HG03565 (cell line): ENCODE measurements around the gene MCF2L2.

ENCODE experiments used
- ATAC-seq: cut with Tn5 transposase; IDR thresholded peaks from one replicate; pipeline ENCODE4 v1.9.1; 2021; ENCODE audit warnings: mild to moderate bottlenecking, moderate library complexity; ENCODE audit not compliant: unreplicated experiment

The MCF2L2 gene

DNA sequence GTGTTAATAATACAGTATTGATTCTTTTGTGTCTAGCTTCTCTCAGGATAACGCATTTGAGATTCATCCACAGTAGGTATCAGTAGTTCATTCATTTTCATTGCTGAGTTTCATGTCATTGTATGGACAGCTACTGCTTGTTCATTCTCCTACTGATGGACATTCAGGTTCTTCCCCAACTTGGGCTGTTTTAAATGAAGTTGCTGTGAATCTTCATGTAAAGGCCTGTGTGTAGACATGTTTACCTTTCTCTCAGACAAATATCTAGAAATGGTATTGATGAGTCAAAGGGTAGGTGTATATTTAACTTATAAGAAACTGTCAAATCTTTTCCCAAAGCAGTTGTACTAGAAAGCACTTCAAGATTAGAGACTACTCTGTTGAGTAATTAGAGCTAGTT is 26.7 kb downstream of the MCF2L2 start:
- no peak for ATAC-seq

- no peak for ATAC-seq
Observed at GRCh38 chr3:183400352-183400751, 28.1 kb downstream of the MCF2L2 start.

DNA sequence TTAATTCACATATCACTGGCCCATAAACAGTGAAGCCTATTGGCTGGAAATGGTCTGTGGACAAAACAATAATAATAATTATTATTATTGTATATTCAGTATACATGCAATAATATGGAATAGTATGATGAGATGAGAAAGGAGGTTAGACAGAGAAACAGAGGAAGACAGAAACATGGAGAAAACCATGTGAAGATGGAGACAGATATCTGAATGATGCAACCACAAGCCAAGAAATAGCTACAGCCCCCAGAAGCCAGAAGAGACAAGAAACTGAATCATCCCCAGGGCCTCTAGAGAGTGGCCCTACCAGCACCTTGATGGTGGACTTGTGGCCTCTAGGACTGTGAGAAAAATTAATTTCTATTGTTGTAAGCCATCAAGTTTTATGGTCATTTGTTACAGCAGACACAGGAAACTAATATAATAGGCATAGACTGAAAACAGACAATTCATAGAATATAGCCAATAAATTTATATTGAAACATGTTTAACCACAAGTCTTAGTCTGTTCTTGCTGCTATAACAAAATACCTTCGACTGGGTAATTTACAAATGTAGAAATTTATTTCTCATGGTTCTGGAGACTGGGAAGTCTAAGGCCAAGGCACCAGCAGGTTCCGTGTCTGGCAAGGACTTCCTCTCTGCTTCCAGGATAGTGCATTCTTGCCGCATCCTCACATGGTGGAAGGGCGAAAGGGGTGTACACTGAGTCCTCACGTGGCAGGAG is 31.6 kb downstream of the MCF2L2 start:
- ATAC-seq, result no peak

GRCh38 chr3:183394150-183394549 is 34.3 kb downstream of the MCF2L2 start:
- no peak for ATAC-seq

- no peak for ATAC-seq
Observed at GRCh38 chr3:183393625-183394024, 34.8 kb downstream of the MCF2L2 start.

DNA sequence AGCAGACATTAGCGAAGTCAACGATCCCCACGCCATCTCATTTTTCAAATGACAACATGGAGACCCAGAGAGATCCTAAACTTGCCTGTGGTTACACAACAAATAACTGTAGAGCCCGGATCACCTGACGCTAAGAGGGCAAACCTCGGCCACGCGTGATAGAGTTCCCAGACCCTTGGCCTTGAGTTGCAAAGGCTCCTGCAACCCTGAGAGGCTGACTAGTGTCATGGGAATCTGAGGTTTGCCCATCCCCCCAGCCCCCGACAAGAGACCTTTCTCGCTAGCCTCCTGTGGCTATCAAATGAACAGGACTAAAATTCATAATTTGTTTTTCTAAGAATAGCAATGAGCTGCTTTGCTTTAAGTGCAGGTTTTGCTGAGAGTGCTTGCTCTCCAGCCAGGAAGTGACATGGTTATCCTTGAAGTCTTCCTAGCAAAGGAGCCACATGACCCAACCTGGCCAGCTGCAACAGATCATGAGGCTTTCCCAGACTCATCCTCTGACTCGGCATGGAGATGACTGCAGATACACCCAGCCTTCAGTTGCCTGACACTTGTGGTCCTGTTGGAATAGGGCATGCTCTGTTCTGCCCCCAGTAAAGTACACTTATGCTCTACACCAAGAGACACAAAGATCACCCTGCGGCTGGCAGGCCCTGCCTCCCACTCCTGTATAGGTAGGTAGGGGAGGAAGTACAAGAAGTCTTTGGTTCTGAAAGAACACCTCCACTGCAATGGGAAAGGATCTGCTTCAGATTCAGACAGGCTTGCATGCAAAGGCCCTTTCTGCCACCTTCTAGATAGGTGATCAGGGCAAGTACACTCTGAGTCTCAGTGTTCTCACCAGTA is 36.0 kb downstream of the MCF2L2 start:
- no peak for ATAC-seq

- no peak for ATAC-seq
Observed at GRCh38 chr3:183391460-183391859, 37.0 kb downstream of the MCF2L2 start.

- no peak for ATAC-seq
Observed at GRCh38 chr3:183390844-183391243, 37.6 kb downstream of the MCF2L2 start.

- ATAC-seq, result no peak
Observed at GRCh38 chr3:183388213-183388895, 40.1 kb downstream of the MCF2L2 start.

GRCh38 chr3:183387797-183388196 is 40.6 kb downstream of the MCF2L2 start:
- no peak for ATAC-seq

DNA sequence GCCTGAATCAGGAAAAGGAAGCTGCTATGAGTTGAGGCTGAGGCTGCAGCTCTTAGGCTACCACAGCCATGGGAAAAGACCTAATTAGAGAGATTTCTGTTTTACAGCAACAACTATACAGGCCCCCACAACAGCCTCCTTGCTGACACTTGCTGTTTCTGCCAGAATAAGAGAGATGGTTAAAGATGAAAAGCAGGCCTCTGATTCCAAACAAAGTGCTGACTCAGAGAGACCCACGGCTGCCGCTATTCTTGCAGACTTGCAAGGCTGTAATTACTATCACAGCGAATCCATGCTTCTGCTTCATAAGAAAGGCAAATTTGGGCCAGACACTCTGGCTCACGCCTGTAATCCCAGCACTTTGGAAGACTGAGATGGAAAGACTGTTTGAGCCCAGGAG is 41.8 kb downstream of the MCF2L2 start:
- ATAC-seq, result no peak

GRCh38 chr3:183385698-183386613 is 42.5 kb downstream of the MCF2L2 start:
- peak; percentile 67 for ATAC-seq

- no peak for ATAC-seq
Observed at GRCh38 chr3:183381673-183382072, 46.7 kb downstream of the MCF2L2 start.

DNA sequence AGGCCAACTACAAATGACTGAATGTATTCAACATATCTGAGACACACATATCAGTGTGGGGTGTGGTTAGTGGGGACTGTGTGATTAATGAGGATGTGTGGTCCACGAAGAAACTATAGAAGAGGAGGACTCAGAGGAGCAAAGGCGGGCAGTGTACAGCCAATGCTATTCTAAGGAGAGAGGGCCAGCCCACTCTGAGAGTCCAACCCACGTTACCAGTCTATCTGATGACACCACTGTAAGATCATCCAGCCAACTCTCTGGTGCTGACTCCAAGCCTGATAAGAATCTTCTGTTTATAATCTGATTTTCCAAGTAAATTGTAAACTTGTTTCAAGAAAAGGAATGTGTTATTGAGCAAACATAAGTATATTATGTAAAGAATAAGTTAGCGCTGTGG is 47.2 kb downstream of the MCF2L2 start:
- no peak for ATAC-seq

DNA sequence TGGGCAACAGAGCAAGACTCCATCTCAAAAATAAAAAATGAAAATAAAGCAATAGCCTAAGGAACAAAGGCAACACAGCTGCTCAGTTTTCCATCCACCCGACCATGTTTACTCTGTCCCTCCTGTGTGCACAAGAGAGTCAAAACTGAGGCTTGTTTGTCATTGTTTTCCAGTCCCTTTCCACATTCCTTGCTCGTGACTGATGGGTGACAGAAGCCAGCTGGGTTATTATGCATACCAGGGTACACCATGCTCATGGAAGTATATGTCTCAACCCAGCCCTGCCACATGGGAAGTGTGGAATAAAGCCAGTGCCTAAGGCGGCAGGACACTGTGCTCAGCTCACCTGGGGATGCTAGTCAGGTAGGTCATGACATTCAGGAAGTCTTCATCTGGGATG is 49.5 kb downstream of the MCF2L2 start:
- ATAC-seq, result no peak

GRCh38 chr3:183378545-183378944 is 49.9 kb downstream of the MCF2L2 start:
- no peak for ATAC-seq

GRCh38 chr3:183378008-183378407 is 50.4 kb downstream of the MCF2L2 start:
- no peak for ATAC-seq

- ATAC-seq, result no peak
Observed at GRCh38 chr3:183377307-183377959, 51.0 kb downstream of the MCF2L2 start.

DNA sequence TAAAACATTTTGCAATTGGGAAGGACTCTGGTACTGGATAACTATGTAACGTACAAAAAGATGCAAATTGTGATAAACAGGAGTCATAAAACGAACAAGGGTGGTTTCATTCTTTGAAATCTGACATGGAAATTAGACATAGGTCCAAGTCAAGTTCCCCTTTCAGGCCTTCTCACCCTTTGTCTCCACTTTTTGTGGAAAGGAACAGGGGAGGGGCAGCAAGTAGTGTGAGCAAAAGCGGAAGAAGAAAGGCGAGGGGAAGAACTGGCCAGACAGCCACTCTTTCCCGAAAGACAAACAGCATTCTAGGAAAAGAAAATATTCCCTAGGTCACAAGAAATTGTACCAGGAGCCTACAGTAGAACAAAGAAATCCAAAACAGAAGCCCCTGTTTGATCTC is 52.6 kb downstream of the MCF2L2 start:
- ATAC-seq, result no peak

GRCh38 chr3:183375337-183375736 is 53.1 kb downstream of the MCF2L2 start:
- ATAC-seq, result no peak
